HepG2 (cell line): ENCODE data around the gene AQP5. TPM values are rescaled to one million over a fixed set of nuclear protein-coding genes. Genes with fewer than 3 reads are reported as not detected.
A peak's percentile ranks its signal among the peaks of the same experiment; 100 is the strongest.

ENCODE experiments used
- CREM ChIP-seq, 2 experiments: sonication (generic) in 1 of 2; formaldehyde crosslinking in 1 of 2; IDR thresholded peaks; 2 replicates each; pipeline versions ENCODE4 v1.4.0 to v1.6.1; 2016 to 2020; ENCODE audit warnings: antibody characterized with exemption in 1 of 2, mild to moderate bottlenecking in 1 of 2, missing genetic modification reagents in 1 of 2
- ELF3 ChIP-seq: IDR thresholded peaks from 2 replicates; pipeline ENCODE4 v1.6.1; 2016; ENCODE audit warnings: missing genetic modification reagents, missing compliant biosample characterization
- GABPA ChIP-seq, 2 experiments: IDR thresholded peaks; 2 replicates each; pipeline ENCODE4 v1.6.1; 2011 to 2016; ENCODE audit warnings: low read depth in 2 of 2, low read length in 1 of 2, missing biosample characterization in 1 of 2, missing genetic modification characterization in 1 of 2
- LCORL ChIP-seq, 2 experiments: fragments of 450-650 bp in 1 of 2; sonication (generic) in 1 of 2; formaldehyde crosslinking in 1 of 2; IDR thresholded peaks; 2 replicates each; pipeline versions ENCODE4 v1.5.0 to v1.6.1; 2017 to 2020; ENCODE audit warnings: antibody characterized with exemption in 1 of 2, missing genetic modification reagents in 1 of 2
- MEIS2 ChIP-seq: sonication (generic); formaldehyde crosslinking; IDR thresholded peaks from 2 replicates; pipeline ENCODE4 v1.9.0; 2021; ENCODE audit warnings: mild to moderate bottlenecking, missing genetic modification reagents
- PITX1 ChIP-seq: sonication (generic); formaldehyde crosslinking; IDR thresholded peaks from 2 replicates; pipeline ENCODE4 v1.5.1; 2020; ENCODE audit warnings: mild to moderate bottlenecking, missing genetic modification reagents
- POGZ ChIP-seq: sonication (generic); formaldehyde crosslinking; IDR thresholded peaks from 2 replicates; pipeline ENCODE4 v1.4.0; 2020; ENCODE audit warnings: mild to moderate bottlenecking, missing genetic modification reagents
- SMARCE1 ChIP-seq: fragments of 450-650 bp; IDR thresholded peaks from 2 replicates; pipeline ENCODE4 v1.6.1; 2017; ENCODE audit warnings: borderline replicate concordance
- ZNF772 ChIP-seq: sonication (generic); formaldehyde crosslinking; IDR thresholded peaks from 2 replicates; pipeline ENCODE4 v1.5.0; 2020; ENCODE audit warnings: mild to moderate bottlenecking, missing genetic modification reagents
- ZNF792 ChIP-seq: IDR thresholded peaks from 2 replicates; pipeline ENCODE4 v1.6.1; 2016
- polyA plus RNA-seq, 8 experiments: library from polyadenylated mRNA; depleted of rRNA in 3 of 8; stranded (reverse) in 7 of 8; unstranded in 1 of 8; fragments of >200 nt; fragmentation: Illumina TruSeq in 4 of 8; extraction: Trizol in 4 of 8; gene quantifications; 2 replicates each; pipeline versions ENCODE4 v1.2.1 to v1.2.3, GENCODE V29; 2011 to 2016; ENCODE audit warnings: low read depth in 4 of 8, missing spikeins in 1 of 8, mixed read lengths in 1 of 8; ENCODE audit not compliant: insufficient read depth in 1 of 8
- total RNA-seq, 5 experiments: library from RNA; depleted of rRNA; stranded (reverse); fragments of >200 nt; fragmentation: Illumina TruSeq; extraction: Trizol; gene quantifications; 2 replicates each; pipeline ENCODE4 v1.2.3, GENCODE V29; 2016; ENCODE audit warnings: low read depth in 1 of 5
- TF ChIP-seq, protein P1 (sequence below): IDR thresholded peaks from 2 replicates; pipeline ENCODE4 v1.6.1; 2016; ENCODE audit warnings: low read depth, borderline replicate concordance
- TF ChIP-seq, protein P2 (sequence below): sonication (generic); formaldehyde crosslinking; conservative IDR thresholded peaks from 2 replicates; pipeline ENCODE4 v1.4.0; 2020; ENCODE audit warnings: missing genetic modification reagents
- TF ChIP-seq, protein P3 (sequence below): IDR thresholded peaks from 2 replicates; pipeline ENCODE4 v1.6.1; 2016; ENCODE audit warnings: control low read depth
- TF ChIP-seq, protein P4 (sequence below): sonication (generic); formaldehyde crosslinking; IDR thresholded peaks from 2 replicates; pipeline ENCODE4 v1.5.1; 2020; ENCODE audit warnings: mild to moderate bottlenecking, moderate library complexity, missing genetic modification reagents
- TF ChIP-seq, protein P5 (sequence below): sonication (generic); formaldehyde crosslinking; IDR thresholded peaks from 2 replicates; pipeline ENCODE4 v1.4.0; 2020; ENCODE audit warnings: missing genetic modification reagents
- TF ChIP-seq, protein P6 (sequence below): IDR thresholded peaks from 2 replicates; pipeline ENCODE4 v1.4.0; 2020; ENCODE audit warnings: mild to moderate bottlenecking, missing genetic modification reagents

The AQP5 gene
- total and polyA plus RNA-seq, 2 of the 13 experiments (the other 11 are each of a cell fraction or from before 2014, with no cell fraction given): not detected

DNA sequence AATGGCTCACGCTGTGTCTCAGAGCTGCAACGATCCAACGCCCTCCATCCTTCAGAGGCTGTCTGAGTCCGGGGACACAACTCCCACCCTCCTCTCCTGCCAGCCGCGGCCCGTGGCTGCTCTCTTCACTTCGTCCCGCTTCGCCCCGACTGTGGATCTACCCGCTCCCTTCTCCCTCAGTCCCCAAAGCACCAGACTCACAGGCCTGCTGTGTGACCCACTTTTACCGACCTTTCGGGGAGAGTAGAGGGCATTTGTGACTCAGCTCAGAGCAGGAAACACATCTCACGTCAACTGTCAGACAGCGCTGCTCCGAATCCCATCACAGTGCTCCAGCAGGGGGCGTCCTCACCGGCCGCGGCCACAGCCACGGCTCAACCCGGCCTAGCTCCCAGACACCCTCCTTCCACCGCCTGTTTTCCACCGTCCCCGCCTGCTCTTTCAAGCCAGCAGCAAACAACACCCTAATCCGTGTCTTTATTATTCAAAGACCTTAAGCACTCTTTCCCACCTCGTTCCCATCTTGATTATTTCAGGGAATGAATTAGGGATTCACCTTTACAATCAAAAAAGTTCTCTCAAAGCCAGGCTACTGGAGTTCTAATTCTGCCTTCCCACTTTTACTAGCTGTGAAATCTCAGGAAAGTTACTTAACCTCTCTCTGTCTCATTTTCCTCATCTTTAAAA, 16.1 kb upstream of the AQP5 start (continued):
- TF ChIP-seq, protein P1, sequence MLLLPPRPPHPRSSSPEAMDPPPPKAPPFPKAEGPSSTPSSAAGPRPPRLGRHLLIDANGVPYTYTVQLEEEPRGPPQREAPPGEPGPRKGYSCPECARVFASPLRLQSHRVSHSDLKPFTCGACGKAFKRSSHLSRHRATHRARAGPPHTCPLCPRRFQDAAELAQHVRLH (CRISPR knock-in tag): peak; percentile 55; the same call in 1 of the 2 replicates
- peak; percentile 64; the same call in 1 of the 2 replicates for TF ChIP-seq PITX1
- 0 out of 2 replicates have a peak, but pooled peaks have one; percentile 28 for TF ChIP-seq ZNF792 (CRISPR knock-in tag)
- TF ChIP-seq, protein P2, sequence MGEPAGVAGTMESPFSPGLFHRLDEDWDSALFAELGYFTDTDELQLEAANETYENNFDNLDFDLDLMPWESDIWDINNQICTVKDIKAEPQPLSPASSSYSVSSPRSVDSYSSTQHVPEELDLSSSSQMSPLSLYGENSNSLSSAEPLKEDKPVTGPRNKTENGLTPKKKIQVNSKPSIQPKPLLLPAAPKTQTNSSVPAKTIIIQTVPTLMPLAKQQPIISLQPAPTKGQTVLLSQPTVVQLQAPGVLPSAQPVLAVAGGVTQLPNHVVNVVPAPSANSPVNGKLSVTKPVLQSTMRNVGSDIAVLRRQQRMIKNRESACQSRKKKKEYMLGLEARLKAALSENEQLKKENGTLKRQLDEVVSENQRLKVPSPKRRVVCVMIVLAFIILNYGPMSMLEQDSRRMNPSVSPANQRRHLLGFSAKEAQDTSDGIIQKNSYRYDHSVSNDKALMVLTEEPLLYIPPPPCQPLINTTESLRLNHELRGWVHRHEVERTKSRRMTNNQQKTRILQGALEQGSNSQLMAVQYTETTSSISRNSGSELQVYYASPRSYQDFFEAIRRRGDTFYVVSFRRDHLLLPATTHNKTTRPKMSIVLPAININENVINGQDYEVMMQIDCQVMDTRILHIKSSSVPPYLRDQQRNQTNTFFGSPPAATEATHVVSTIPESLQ: no peak
- TF ChIP-seq LCORL (IDR thresholded peaks at IDR 0.05): no peak
- TF ChIP-seq LCORL (CRISPR knock-in tag; IDR thresholded peaks at IDR 0.05): peak; percentile 35; the same call in 1 of the 2 replicates
- TF ChIP-seq ELF3 (CRISPR knock-in tag): peak; percentile 23; the same call in 1 of the 2 replicates
- TF ChIP-seq, protein P3, sequence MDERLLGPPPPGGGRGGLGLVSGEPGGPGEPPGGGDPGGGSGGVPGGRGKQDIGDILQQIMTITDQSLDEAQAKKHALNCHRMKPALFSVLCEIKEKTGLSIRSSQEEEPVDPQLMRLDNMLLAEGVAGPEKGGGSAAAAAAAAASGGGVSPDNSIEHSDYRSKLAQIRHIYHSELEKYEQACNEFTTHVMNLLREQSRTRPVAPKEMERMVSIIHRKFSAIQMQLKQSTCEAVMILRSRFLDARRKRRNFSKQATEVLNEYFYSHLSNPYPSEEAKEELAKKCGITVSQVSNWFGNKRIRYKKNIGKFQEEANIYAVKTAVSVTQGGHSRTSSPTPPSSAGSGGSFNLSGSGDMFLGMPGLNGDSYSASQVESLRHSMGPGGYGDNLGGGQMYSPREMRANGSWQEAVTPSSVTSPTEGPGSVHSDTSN: peak; percentile 44; the same call in 1 of the 2 replicates
- no peak for TF ChIP-seq GABPA (IDR thresholded peaks at IDR 0.05; ENCODE audit: low read depth, low read length)
- no peak for TF ChIP-seq GABPA (CRISPR knock-in tag; IDR thresholded peaks at IDR 0.05; ENCODE audit: low read depth)
- TF ChIP-seq, protein P4, sequence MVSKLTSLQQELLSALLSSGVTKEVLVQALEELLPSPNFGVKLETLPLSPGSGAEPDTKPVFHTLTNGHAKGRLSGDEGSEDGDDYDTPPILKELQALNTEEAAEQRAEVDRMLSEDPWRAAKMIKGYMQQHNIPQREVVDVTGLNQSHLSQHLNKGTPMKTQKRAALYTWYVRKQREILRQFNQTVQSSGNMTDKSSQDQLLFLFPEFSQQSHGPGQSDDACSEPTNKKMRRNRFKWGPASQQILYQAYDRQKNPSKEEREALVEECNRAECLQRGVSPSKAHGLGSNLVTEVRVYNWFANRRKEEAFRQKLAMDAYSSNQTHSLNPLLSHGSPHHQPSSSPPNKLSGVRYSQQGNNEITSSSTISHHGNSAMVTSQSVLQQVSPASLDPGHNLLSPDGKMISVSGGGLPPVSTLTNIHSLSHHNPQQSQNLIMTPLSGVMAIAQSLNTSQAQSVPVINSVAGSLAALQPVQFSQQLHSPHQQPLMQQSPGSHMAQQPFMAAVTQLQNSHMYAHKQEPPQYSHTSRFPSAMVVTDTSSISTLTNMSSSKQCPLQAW (CRISPR knock-in tag): peak; percentile 49; the same call in 1 of the 2 replicates
- no peak for TF ChIP-seq SMARCE1
- peak; percentile 81 for TF ChIP-seq MEIS2
- TF ChIP-seq, protein P5, sequence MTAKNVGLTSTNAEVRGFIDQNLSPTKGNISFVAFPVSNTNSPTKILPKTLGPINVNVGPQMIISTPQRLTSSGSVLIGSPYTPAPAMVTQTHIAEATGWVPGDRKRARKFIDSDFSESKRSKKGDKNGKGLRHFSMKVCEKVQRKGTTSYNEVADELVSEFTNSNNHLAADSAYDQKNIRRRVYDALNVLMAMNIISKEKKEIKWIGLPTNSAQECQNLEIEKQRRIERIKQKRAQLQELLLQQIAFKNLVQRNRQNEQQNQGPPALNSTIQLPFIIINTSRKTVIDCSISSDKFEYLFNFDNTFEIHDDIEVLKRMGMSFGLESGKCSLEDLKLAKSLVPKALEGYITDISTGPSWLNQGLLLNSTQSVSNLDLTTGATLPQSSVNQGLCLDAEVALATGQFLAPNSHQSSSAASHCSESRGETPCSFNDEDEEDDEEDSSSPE (CRISPR knock-in tag): no peak
- TF ChIP-seq ZNF772 (CRISPR knock-in tag): peak; percentile 56; the same call in 1 of the 2 replicates
- TF ChIP-seq, protein P6, sequence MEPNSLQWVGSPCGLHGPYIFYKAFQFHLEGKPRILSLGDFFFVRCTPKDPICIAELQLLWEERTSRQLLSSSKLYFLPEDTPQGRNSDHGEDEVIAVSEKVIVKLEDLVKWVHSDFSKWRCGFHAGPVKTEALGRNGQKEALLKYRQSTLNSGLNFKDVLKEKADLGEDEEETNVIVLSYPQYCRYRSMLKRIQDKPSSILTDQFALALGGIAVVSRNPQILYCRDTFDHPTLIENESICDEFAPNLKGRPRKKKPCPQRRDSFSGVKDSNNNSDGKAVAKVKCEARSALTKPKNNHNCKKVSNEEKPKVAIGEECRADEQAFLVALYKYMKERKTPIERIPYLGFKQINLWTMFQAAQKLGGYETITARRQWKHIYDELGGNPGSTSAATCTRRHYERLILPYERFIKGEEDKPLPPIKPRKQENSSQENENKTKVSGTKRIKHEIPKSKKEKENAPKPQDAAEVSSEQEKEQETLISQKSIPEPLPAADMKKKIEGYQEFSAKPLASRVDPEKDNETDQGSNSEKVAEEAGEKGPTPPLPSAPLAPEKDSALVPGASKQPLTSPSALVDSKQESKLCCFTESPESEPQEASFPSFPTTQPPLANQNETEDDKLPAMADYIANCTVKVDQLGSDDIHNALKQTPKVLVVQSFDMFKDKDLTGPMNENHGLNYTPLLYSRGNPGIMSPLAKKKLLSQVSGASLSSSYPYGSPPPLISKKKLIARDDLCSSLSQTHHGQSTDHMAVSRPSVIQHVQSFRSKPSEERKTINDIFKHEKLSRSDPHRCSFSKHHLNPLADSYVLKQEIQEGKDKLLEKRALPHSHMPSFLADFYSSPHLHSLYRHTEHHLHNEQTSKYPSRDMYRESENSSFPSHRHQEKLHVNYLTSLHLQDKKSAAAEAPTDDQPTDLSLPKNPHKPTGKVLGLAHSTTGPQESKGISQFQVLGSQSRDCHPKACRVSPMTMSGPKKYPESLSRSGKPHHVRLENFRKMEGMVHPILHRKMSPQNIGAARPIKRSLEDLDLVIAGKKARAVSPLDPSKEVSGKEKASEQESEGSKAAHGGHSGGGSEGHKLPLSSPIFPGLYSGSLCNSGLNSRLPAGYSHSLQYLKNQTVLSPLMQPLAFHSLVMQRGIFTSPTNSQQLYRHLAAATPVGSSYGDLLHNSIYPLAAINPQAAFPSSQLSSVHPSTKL (CRISPR knock-in tag): 0 out of 2 replicates have a peak, but pooled peaks have one; percentile 22
- 0 out of 2 replicates have a peak, but pooled peaks have one; percentile 27 for TF ChIP-seq CREM (IDR thresholded peaks at IDR 0.05)
- TF ChIP-seq CREM (CRISPR knock-in tag; IDR thresholded peaks at IDR 0.05): no peak
- 0 out of 2 replicates have a peak, but pooled peaks have one; percentile 22 for TF ChIP-seq POGZ (CRISPR knock-in tag)
